ENCODE measurements around the gene MAP3K20. TPM values are rescaled to one million over a fixed set of nuclear protein-coding genes. Genes with fewer than 3 reads are reported as not detected.
"Not testable (repeated sequence)": the region's sequence is repeated elsewhere in the genome, so short reads cannot be mapped to it uniquely, and the experiment has no call there.

The MAP3K20 gene
- total RNA-seq, 1 donor: 68.2 TPM

- peak; percentile 98 for DNase-seq (ENCODE audit: low read depth)
- H3K4me3 ChIP-seq (ENCODE audit: low read depth, low read length): no peak overlapping the region
- TF ChIP-seq CTCF (IDR thresholded peaks at IDR 0.05; ENCODE audit: insufficient read depth, low read length): no peak
Observed at GRCh38 chr2:173205375-173205774, 129.7 kb downstream of the MAP3K20 start.

- not testable (repeated sequence) for DNase-seq (ENCODE audit: low read depth); H3K4me3 ChIP-seq (ENCODE audit: low read depth, low read length)
Observed at GRCh38 chr2:173207124-173207523, 131.5 kb downstream of the MAP3K20 start.

GRCh38 chr2:173210270-173211196 lies 134.9 kb downstream of the MAP3K20 start:
- peak; percentile 91 for TF ChIP-seq CTCF (IDR thresholded peaks at IDR 0.05; ENCODE audit: insufficient read depth, low read length)
- peak; percentile 98 for DNase-seq (ENCODE audit: low read depth)
- no peak overlapping the region for H3K4me3 ChIP-seq (ENCODE audit: low read depth, low read length)

- no peak for DNase-seq (ENCODE audit: low read depth)
- no peak overlapping the region for H3K4me3 ChIP-seq (ENCODE audit: low read depth, low read length)
- TF ChIP-seq CTCF (IDR thresholded peaks at IDR 0.05; ENCODE audit: insufficient read depth, low read length): no peak
Observed at GRCh38 chr2:173213181-173213580, 137.5 kb downstream of the MAP3K20 start.

- no peak for DNase-seq (ENCODE audit: low read depth)
- TF ChIP-seq CTCF (IDR thresholded peaks at IDR 0.05; ENCODE audit: insufficient read depth, low read length): no peak
- H3K4me3 ChIP-seq (ENCODE audit: low read depth, low read length): no peak overlapping the region
Observed at GRCh38 chr2:173214213-173214612, 138.6 kb downstream of the MAP3K20 start.

GRCh38 chr2:173215316-173215715 lies 139.7 kb downstream of the MAP3K20 start:
- no peak for TF ChIP-seq CTCF (IDR thresholded peaks at IDR 0.05; ENCODE audit: insufficient read depth, low read length)
- H3K4me3 ChIP-seq (ENCODE audit: low read depth, low read length): no peak overlapping the region

GRCh38 chr2:173216051-173216450 lies 140.4 kb downstream of the MAP3K20 start:
- TF ChIP-seq CTCF (IDR thresholded peaks at IDR 0.05; ENCODE audit: insufficient read depth, low read length): no peak
- no peak overlapping the region for H3K4me3 ChIP-seq (ENCODE audit: low read depth, low read length)
- no peak for DNase-seq (ENCODE audit: low read depth)

More at GRCh38 chr2:173215316-173215715, 139.7 kb downstream of the MAP3K20 start:
- no peak for DNase-seq (ENCODE audit: low read depth)

All from fibroblast of the aortic adventitia (primary cell).